Measurements from ENCODE around the gene ARHGEF16.

ARHGEF16 gene

GRCh38 chr1:3472906-3473305, 18.4 kb downstream of the ARHGEF16 start:
- peaks cover 3% of the 10 kb centered on the region; the same call in 1 of the 2 replicates for H3K4me1 ChIP-seq
- no peaks in the 10 kb centered on the region for H3K36me3 ChIP-seq
- no peak for TF ChIP-seq CTCF (IDR thresholded peaks at IDR 0.05; ENCODE audit: low read depth, low read length)

GRCh38 chr1:3473381-3473844, 18.9 kb downstream of the ARHGEF16 start:
- H3K9me3 ChIP-seq: no peaks in the 10 kb centered on the region
- H3K4me1 ChIP-seq: peaks cover 3% of the 10 kb centered on the region; the same call in 1 of the 2 replicates
- H3K36me3 ChIP-seq: no peaks in the 10 kb centered on the region
- DNase-seq: no peak
- no peak for TF ChIP-seq CTCF (IDR thresholded peaks at IDR 0.05; ENCODE audit: low read depth, low read length)
- H3K27me3 ChIP-seq: no peaks in the 10 kb centered on the region
- H3K4me3 ChIP-seq (ENCODE audit: low read depth, low read length): no peak overlapping the region

More at GRCh38 chr1:3472906-3473305, 18.4 kb downstream of the ARHGEF16 start:
- H3K27me3 ChIP-seq: no peaks in the 10 kb centered on the region
- no peak for DNase-seq
- no peak overlapping the region for H3K4me3 ChIP-seq (ENCODE audit: low read depth, low read length)
- no peaks in the 10 kb centered on the region for H3K9me3 ChIP-seq

GRCh38 chr1:3474016-3474415, 19.6 kb downstream of the ARHGEF16 start:
- no peak for TF ChIP-seq CTCF (IDR thresholded peaks at IDR 0.05; ENCODE audit: low read depth, low read length)
- no peak overlapping the region for H3K4me3 ChIP-seq (ENCODE audit: low read depth, low read length)
- peaks cover 3% of the 10 kb centered on the region; the same call in 1 of the 2 replicates for H3K4me1 ChIP-seq
- no peaks in the 10 kb centered on the region for H3K27me3 ChIP-seq
- H3K9me3 ChIP-seq: no peaks in the 10 kb centered on the region
- DNase-seq: no peak
- no peaks in the 10 kb centered on the region for H3K36me3 ChIP-seq

GRCh38 chr1:3474421-3474820, 20.0 kb downstream of the ARHGEF16 start:
- Histone ChIP-seq H3K4me3 (ENCODE audit: low read depth, low read length) (no peak overlapping the region), H3K36me3 (no peaks in the 10 kb centered on the region), H3K4me1 (peaks cover 3% of the 10 kb centered on the region; the same call in 1 of the 2 replicates), H3K9me3 (no peaks in the 10 kb centered on the region), H3K27me3 (no peaks in the 10 kb centered on the region)
- DNase-seq: no peak
- TF ChIP-seq CTCF (IDR thresholded peaks at IDR 0.05; ENCODE audit: low read depth, low read length): no peak

- Histone ChIP-seq H3K4me1 (peaks cover 3% of the 10 kb centered on the region; the same call in 1 of the 2 replicates), H3K36me3 (no peaks in the 10 kb centered on the region), H3K27me3 (no peaks in the 10 kb centered on the region), H3K4me3 (ENCODE audit: low read depth, low read length) (no peak overlapping the region), H3K9me3 (no peaks in the 10 kb centered on the region)
- TF ChIP-seq CTCF (IDR thresholded peaks at IDR 0.05; ENCODE audit: low read depth, low read length): no peak
- no peak for DNase-seq
Observed at GRCh38 chr1:3475839-3476573, 21.5 kb downstream of the ARHGEF16 start.

GRCh38 chr1:3476666-3477065, 22.2 kb downstream of the ARHGEF16 start:
- TF ChIP-seq CTCF (IDR thresholded peaks at IDR 0.05; ENCODE audit: low read depth, low read length): no peak
- peaks cover under 1% of the 10 kb centered on the region; the same call in 1 of the 2 replicates for H3K4me1 ChIP-seq

More at GRCh38 chr1:3476666-3477065, 22.2 kb downstream of the ARHGEF16 start:
- DNase-seq: no peak
- no peaks in the 10 kb centered on the region for H3K36me3 ChIP-seq
- no peaks in the 10 kb centered on the region for H3K9me3 ChIP-seq
- no peaks in the 10 kb centered on the region for H3K27me3 ChIP-seq
- no peak overlapping the region for H3K4me3 ChIP-seq (ENCODE audit: low read depth, low read length)
